ENCODE results near the gene ZSCAN10.
A peak's percentile ranks its signal among the peaks of the same experiment; 100 is the strongest.
"Not testable (repeated sequence)": the region's sequence is repeated elsewhere in the genome, so short reads cannot be mapped to it uniquely, and the experiment has no call there.

Gene ZSCAN10

GRCh38 chr16:3074860-3075522 lies 24.1 kb downstream of the ZSCAN10 start:
- Mint-ChIP-seq H3K9me3 (peaks cover 12% of the 10 kb centered on the region), H3K4me1 (ENCODE audit: low read depth) (peaks cover 80% of the 10 kb centered on the region), H3K4me3 (peak overlapping the region; percentile 80), H3K27me3 (ENCODE audit: low read depth) (no peaks in the 10 kb centered on the region), H3K36me3 (ENCODE audit: low read depth) (peaks cover 65% of the 10 kb centered on the region), H3K27ac (peak overlapping the region; percentile 98)
- DNase-seq (ENCODE audit: low spot score): peak; percentile 88

GRCh38 chr16:3073448-3073847 lies 25.6 kb downstream of the ZSCAN10 start:
- no peak for DNase-seq (ENCODE audit: low spot score)
- H3K9me3 Mint-ChIP-seq: peaks cover 5% of the 10 kb centered on the region
- peaks cover 79% of the 10 kb centered on the region for H3K4me1 Mint-ChIP-seq (ENCODE audit: low read depth)
- H3K4me3 Mint-ChIP-seq: peak overlapping the region; percentile 80
- peak overlapping the region; percentile 98 for H3K27ac Mint-ChIP-seq
- no peaks in the 10 kb centered on the region for H3K27me3 Mint-ChIP-seq (ENCODE audit: low read depth)
- H3K36me3 Mint-ChIP-seq (ENCODE audit: low read depth): peaks cover 65% of the 10 kb centered on the region

GRCh38 chr16:3072576-3073263 lies 26.4 kb downstream of the ZSCAN10 start:
- Mint-ChIP-seq H3K36me3 (ENCODE audit: low read depth) (peaks cover 65% of the 10 kb centered on the region), H3K27ac (peak overlapping the region; percentile 98), H3K4me3 (peak overlapping the region; percentile 80), H3K4me1 (ENCODE audit: low read depth) (peaks cover 76% of the 10 kb centered on the region)
- not testable (repeated sequence) for H3K9me3 Mint-ChIP-seq; H3K27me3 Mint-ChIP-seq (ENCODE audit: low read depth); DNase-seq (ENCODE audit: low spot score)

- H3K27ac Mint-ChIP-seq: peak overlapping the region; percentile 93
- H3K4me1 Mint-ChIP-seq (ENCODE audit: low read depth): peaks cover 72% of the 10 kb centered on the region
- H3K36me3 Mint-ChIP-seq (ENCODE audit: low read depth): peaks cover 66% of the 10 kb centered on the region
- DNase-seq (ENCODE audit: low spot score); H3K9me3 Mint-ChIP-seq; H3K27me3 Mint-ChIP-seq (ENCODE audit: low read depth): not testable (repeated sequence)
- H3K4me3 Mint-ChIP-seq: peak overlapping the region; percentile 70
These were observed 26.9 kb downstream of the ZSCAN10 start for GRCh38 chr16:3072148-3072547.

- Mint-ChIP-seq H3K9me3 (no peaks in the 10 kb centered on the region), H3K4me3 (peak overlapping the region; percentile 70), H3K36me3 (ENCODE audit: low read depth) (peaks cover 64% of the 10 kb centered on the region), H3K27me3 (ENCODE audit: low read depth) (no peaks in the 10 kb centered on the region), H3K27ac (peak overlapping the region; percentile 93), H3K4me1 (ENCODE audit: low read depth) (peaks cover 67% of the 10 kb centered on the region)
- DNase-seq (ENCODE audit: low spot score): no peak
These were observed 27.4 kb downstream of the ZSCAN10 start for GRCh38 chr16:3071655-3072054.

- no peak for DNase-seq (ENCODE audit: low spot score)
- peak overlapping the region; percentile 100 for H3K4me3 Mint-ChIP-seq
- H3K4me1 Mint-ChIP-seq (ENCODE audit: low read depth): peaks cover 59% of the 10 kb centered on the region
- no peaks in the 10 kb centered on the region for H3K27me3 Mint-ChIP-seq (ENCODE audit: low read depth)
- H3K36me3 Mint-ChIP-seq (ENCODE audit: low read depth): peaks cover 73% of the 10 kb centered on the region
- H3K9me3 Mint-ChIP-seq: no peaks in the 10 kb centered on the region
- peak overlapping the region; percentile 93 for H3K27ac Mint-ChIP-seq
These were observed 28.4 kb downstream of the ZSCAN10 start for GRCh38 chr16:3070608-3071111.

- H3K9me3 Mint-ChIP-seq: not testable (repeated sequence)
- H3K27ac Mint-ChIP-seq: peak overlapping the region; percentile 93
These were observed 29.9 kb downstream of the ZSCAN10 start for GRCh38 chr16:3069146-3069545.

GRCh38 chr16:3068487-3068886 lies 30.6 kb downstream of the ZSCAN10 start:
- Mint-ChIP-seq H3K27me3 (ENCODE audit: low read depth) (no peaks in the 10 kb centered on the region), H3K9me3 (no peaks in the 10 kb centered on the region), H3K36me3 (ENCODE audit: low read depth) (peaks cover 60% of the 10 kb centered on the region), H3K4me3 (peak overlapping the region; percentile 100), H3K4me1 (ENCODE audit: low read depth) (peaks cover 55% of the 10 kb centered on the region), H3K27ac (peak overlapping the region; percentile 95)
- DNase-seq (ENCODE audit: low spot score): no peak

More at GRCh38 chr16:3069146-3069545, 29.9 kb downstream of the ZSCAN10 start:
- not testable (repeated sequence) for DNase-seq (ENCODE audit: low spot score); H3K27me3 Mint-ChIP-seq (ENCODE audit: low read depth)
- H3K36me3 Mint-ChIP-seq (ENCODE audit: low read depth): peaks cover 67% of the 10 kb centered on the region
- H3K4me3 Mint-ChIP-seq: peak overlapping the region; percentile 100
- peaks cover 58% of the 10 kb centered on the region for H3K4me1 Mint-ChIP-seq (ENCODE audit: low read depth)

GRCh38 chr16:3066440-3066748 lies 32.7 kb downstream of the ZSCAN10 start:
- Mint-ChIP-seq H3K4me1 (ENCODE audit: low read depth) (peaks cover 55% of the 10 kb centered on the region), H3K4me3 (peak overlapping the region; percentile 100), H3K36me3 (ENCODE audit: low read depth) (peaks cover 62% of the 10 kb centered on the region), H3K27ac (peak overlapping the region; percentile 98), H3K9me3 (peaks cover 4% of the 10 kb centered on the region), H3K27me3 (ENCODE audit: low read depth) (no peaks in the 10 kb centered on the region)
- no peak for DNase-seq (ENCODE audit: low spot score)

- peaks cover 50% of the 10 kb centered on the region for H3K4me1 Mint-ChIP-seq (ENCODE audit: low read depth)
- no peaks in the 10 kb centered on the region for H3K27me3 Mint-ChIP-seq (ENCODE audit: low read depth)
- peaks cover 59% of the 10 kb centered on the region for H3K36me3 Mint-ChIP-seq (ENCODE audit: low read depth)
- DNase-seq (ENCODE audit: low spot score): no peak
- peak overlapping the region; percentile 100 for H3K4me3 Mint-ChIP-seq
- H3K9me3 Mint-ChIP-seq: peaks cover 4% of the 10 kb centered on the region
- H3K27ac Mint-ChIP-seq: peak overlapping the region; percentile 98
These were observed 33.2 kb downstream of the ZSCAN10 start for GRCh38 chr16:3065742-3066439.

- peak within 1 kb of the TSS; percentile 100 for H3K4me3 Mint-ChIP-seq
- DNase-seq (ENCODE audit: low spot score): peak; percentile 64
- peaks cover 4% of the 10 kb centered on the region for H3K9me3 Mint-ChIP-seq
- H3K27ac Mint-ChIP-seq: peak within 1 kb of the TSS; percentile 98
- peaks cover 60% of the 10 kb centered on the region for H3K36me3 Mint-ChIP-seq (ENCODE audit: low read depth)
- H3K27me3 Mint-ChIP-seq (ENCODE audit: low read depth): no peaks in the 10 kb centered on the region
- peaks cover 49% of the 10 kb centered on the region for H3K4me1 Mint-ChIP-seq (ENCODE audit: low read depth)
These were observed 33.9 kb downstream of the ZSCAN10 start, which contains the start of gene IL32 for GRCh38 chr16:3065069-3065741. Gene IL32, plus strand, starts transcription at chr16:3065640. Its CDS starts 172 bp downstream, at chr16:3065812.

GRCh38 chr16:3063625-3064386 lies 35.3 kb downstream of the ZSCAN10 start:
- H3K36me3 Mint-ChIP-seq (ENCODE audit: low read depth): peaks cover 56% of the 10 kb centered on the region
- peak overlapping the region; percentile 100 for H3K4me3 Mint-ChIP-seq
- H3K27me3 Mint-ChIP-seq (ENCODE audit: low read depth): no peaks in the 10 kb centered on the region
- H3K27ac Mint-ChIP-seq: peak overlapping the region; percentile 80
- H3K9me3 Mint-ChIP-seq: peaks cover 4% of the 10 kb centered on the region
- no peak for DNase-seq (ENCODE audit: low spot score)
- H3K4me1 Mint-ChIP-seq (ENCODE audit: low read depth): peaks cover 48% of the 10 kb centered on the region

GRCh38 chr16:3062553-3062952 lies 36.5 kb downstream of the ZSCAN10 start:
- no peak overlapping the region for H3K4me3 Mint-ChIP-seq
- peak overlapping the region; percentile 31 for H3K27ac Mint-ChIP-seq
- H3K4me1 Mint-ChIP-seq (ENCODE audit: low read depth): peaks cover 43% of the 10 kb centered on the region
- no peaks in the 10 kb centered on the region for H3K27me3 Mint-ChIP-seq (ENCODE audit: low read depth)
- H3K36me3 Mint-ChIP-seq (ENCODE audit: low read depth): peaks cover 50% of the 10 kb centered on the region
- no peak for DNase-seq (ENCODE audit: low spot score)
- H3K9me3 Mint-ChIP-seq: peaks cover 4% of the 10 kb centered on the region

All from T-helper 2 cell treated with Interferon-gamma antibody and Interleukin-4, amounts not matched to agents 5 μg/mL and 100 μg/mL, for 36 hours (primary cell).